IMR-90 (cell line): ENCODE measurements around the gene UBE3C.

Experiments used
- CTCF ChIP-seq: conservative IDR thresholded peaks from 2 replicates; pipeline ENCODE4 v1.5.1; 2012; ENCODE audit warnings: mild to moderate bottlenecking, low read depth, low read length, improper control_type of control experiment
- FOS ChIP-seq: fragments of 150-350 bp; IDR thresholded peaks from 2 replicates; pipeline ENCODE4 v1.6.1; 2016; ENCODE audit warnings: low read depth, low read length

- no peak for TF ChIP-seq FOS
- TF ChIP-seq CTCF = no peak
Measured at GRCh38 chr7:157129907-157130460, 8.7 kb upstream of the UBE3C start.
